K562 (cell line): ENCODE results near the gene SLMAP. TPM values are rescaled to one million over a fixed set of nuclear protein-coding genes. Genes with fewer than 3 reads are reported as not detected.

ENCODE experiments used
- ADNP ChIP-seq: fragments of 200-800 bp; sonication (Bioruptor generic); IDR thresholded peaks from 2 replicates; pipeline ENCODE4 v1.6.1; 2016; ENCODE audit warnings: missing genetic modification characterization, missing compliant biosample characterization
- CAMTA2 ChIP-seq: fragments of 250-450 bp; sonication (Bioruptor Pico); conservative IDR thresholded peaks from 2 replicates; pipeline ENCODE4 v1.5.1; 2022
- CBFA2T3 ChIP-seq: fragments of 450-650 bp; IDR thresholded peaks from 2 replicates; pipeline ENCODE4 v1.6.1; 2017
- CBX5 ChIP-seq: IDR thresholded peaks from 2 replicates; pipeline ENCODE4 v1.6.1; 2014; ENCODE audit warnings: low read depth, borderline replicate concordance
- ETV5 ChIP-seq: sonication (generic); formaldehyde crosslinking; IDR thresholded peaks from 2 replicates; pipeline ENCODE4 v1.4.0; 2020; ENCODE audit warnings: low read depth, mild to moderate bottlenecking, missing genetic modification reagents
- HDAC1 ChIP-seq, 2 experiments: fragments of 450-650 bp; IDR thresholded peaks; 2 replicates each; pipeline ENCODE4 v1.6.1; 2016 to 2017; ENCODE audit warnings: inconsistent platforms in 1 of 2, mild to moderate bottlenecking in 1 of 2, moderate library complexity in 1 of 2
- IFI16 ChIP-seq: fragments of 250-450 bp; sonication (Bioruptor Pico); IDR thresholded peaks from 2 replicates; pipeline ENCODE4 v2.1.2; 2022; ENCODE audit warnings: mild to moderate bottlenecking, inconsistent platforms
- KDM2B ChIP-seq: fragments of 250-450 bp; sonication (Bioruptor Pico); IDR thresholded peaks from 2 replicates; pipeline ENCODE4 v1.8.0; 2021; ENCODE audit warnings: mild to moderate bottlenecking, moderate library complexity
- NFIC ChIP-seq: fragments of 450-650 bp; IDR thresholded peaks from 2 replicates; pipeline ENCODE4 v1.6.1; 2017; ENCODE audit warnings: mild to moderate bottlenecking, inconsistent platforms
- POLR2A ChIP-seq: fragments of 450-650 bp; conservative IDR thresholded peaks from 2 replicates; pipeline ENCODE4 v1.6.1; 2016
- POLR2G ChIP-seq: fragments of 200-400 bp; formaldehyde crosslinking; IDR thresholded peaks from 2 replicates; pipeline ENCODE4 v1.6.1; 2017; ENCODE audit warnings: low read depth, mild to moderate bottlenecking, antibody characterized with exemption, low read length, moderate library complexity
- PTBP1 ChIP-seq: fragments of 200-400 bp; formaldehyde crosslinking; IDR thresholded peaks from 2 replicates; pipeline ENCODE4 v1.6.1; 2017; ENCODE audit warnings: low read depth, low read length
- SMAD1 ChIP-seq: fragments of 150-350 bp; IDR thresholded peaks from 2 replicates; pipeline ENCODE4 v1.6.1; 2014; ENCODE audit warnings: low read length, low read depth; ENCODE audit not compliant: partially characterized antibody
- SMARCC2 ChIP-seq: fragments of 450-650 bp; IDR thresholded peaks from 2 replicates; pipeline ENCODE4 v1.6.1; 2017; ENCODE audit warnings: antibody characterized with exemption, moderate library complexity, mild to moderate bottlenecking, low read depth
- SRF ChIP-seq, 2 experiments: fragments of 250-450, 450-650 bp in 1 of 2; sonication (Bioruptor Pico) in 1 of 2; sonication (generic) in 1 of 2; formaldehyde crosslinking; IDR thresholded peaks; 2 replicates each; pipeline versions ENCODE4 v1.5.0 to v1.5.1; 2020 to 2022; ENCODE audit warnings: mild to moderate bottlenecking in 1 of 2, missing genetic modification reagents in 1 of 2
- TCF7L2 ChIP-seq: fragments of 150-350 bp; IDR thresholded peaks from 2 replicates; pipeline ENCODE4 v1.6.1; 2016; ENCODE audit warnings: low read depth, mild to moderate bottlenecking, low read length, moderate library complexity
- TOE1 ChIP-seq, 2 experiments: fragments of 450-650 bp in 1 of 2; sonication (generic) in 1 of 2; formaldehyde crosslinking in 1 of 2; IDR thresholded peaks; 2 replicates each; pipeline versions ENCODE4 v1.7.1 to v1.8.0; 2016 to 2022; ENCODE audit warnings: borderline replicate concordance in 2 of 2, mild to moderate bottlenecking in 2 of 2, antibody characterized with exemption in 1 of 2, inconsistent platforms in 1 of 2, low read depth in 1 of 2, missing genetic modification reagents in 1 of 2, moderate library complexity in 1 of 2
- TRIM28 ChIP-seq: fragments of 450-650 bp; IDR thresholded peaks from 2 replicates; pipeline ENCODE4 v1.6.1; 2017
- ZNF695 ChIP-seq: fragments of 450-650 bp; formaldehyde crosslinking; IDR thresholded peaks from 2 replicates; pipeline ENCODE4 v1.4.0; 2020; ENCODE audit warnings: mild to moderate bottlenecking, moderate library complexity
- ZNF699 ChIP-seq: fragments of 250-450 bp; sonication (Bioruptor Pico); IDR thresholded peaks from 2 replicates; pipeline ENCODE4 v1.8.0; 2021; ENCODE audit warnings: mild to moderate bottlenecking, moderate library complexity; ENCODE audit not compliant: insufficient replicate concordance
- ZSCAN29 ChIP-seq: fragments of 450-650 bp; IDR thresholded peaks from 2 replicates; pipeline ENCODE4 v1.6.1; 2017
- polyA plus RNA-seq, 8 experiments: library from polyadenylated mRNA; depleted of rRNA in 4 of 8; stranded (reverse) in 5 of 8; unstranded in 3 of 8; fragments of >200 nt; fragmentation: Nextera tagmentation in 2 of 8; fragmentation: Illumina TruSeq in 1 of 8; extraction: Ambion mirVana in 2 of 8; extraction: Trizol in 1 of 8; gene quantifications; 2 replicates each; pipeline versions ENCODE4 v1.2.1 to v1.2.3, GENCODE V29; 2011 to 2014; ENCODE audit warnings: inconsistent platforms in 1 of 8, missing spikeins in 1 of 8
- total RNA-seq, 7 experiments: library from RNA; depleted of rRNA in 6 of 7; stranded (reverse); fragments of >200 nt in 6 of 7; fragmentation: Illumina TruSeq in 2 of 7; extraction: Trizol in 2 of 7; gene quantifications; 2 replicates each; pipeline versions ENCODE4 v1.2.1 to v1.2.3, GENCODE V29; 2011 to 2021; ENCODE audit warnings: low replicate concordance in 1 of 7
- TF ChIP-seq, protein P1 (sequence below): fragments of 250-450 bp; sonication (Bioruptor Pico); IDR thresholded peaks from 2 replicates; pipeline ENCODE4 v1.8.0; 2022; ENCODE audit warnings: moderate library complexity, mild to moderate bottlenecking, inconsistent platforms
- TF ChIP-seq, protein P2 (sequence below): fragments of 250-450 bp; sonication (Bioruptor Pico); IDR thresholded peaks from 2 replicates; pipeline ENCODE4 v1.5.0; 2021; ENCODE audit warnings: mild to moderate bottlenecking, moderate library complexity
- TF ChIP-seq, protein P3 (sequence below): fragments of 450-650 bp; IDR thresholded peaks from 2 replicates; pipeline ENCODE4 v1.6.1; 2014; ENCODE audit warnings: low read depth, mild to moderate bottlenecking, moderate library complexity, borderline replicate concordance

SLMAP gene
- total and polyA plus RNA-seq, 9 of the 15 experiments (the other 6 are each of a cell fraction or from before 2014, with no cell fraction given), result 12.1 to 50.7 (median 28.3) TPM

- TF ChIP-seq CBX5, result no peak
- no peak for TF ChIP-seq TOE1 (IDR thresholded peaks at IDR 0.05; ENCODE audit: borderline replicate concordance)
- no peak for TF ChIP-seq TOE1 (CRISPR knock-in tag; IDR thresholded peaks at IDR 0.05; ENCODE audit: borderline replicate concordance, low read depth)
- TF ChIP-seq NFIC, result no peak
- no peak for TF ChIP-seq TCF7L2
- TF ChIP-seq CBFA2T3, result peak; percentile 7; the same call in 1 of the 2 replicates
- no peak for TF ChIP-seq POLR2G
- no peak for TF ChIP-seq PTBP1
- no peak for TF ChIP-seq CAMTA2 (CRISPR knock-in tag)
- TF ChIP-seq ETV5 (CRISPR knock-in tag), result no peak
- no peak for TF ChIP-seq KDM2B
- no peak for TF ChIP-seq ZNF699 (CRISPR knock-in tag)
- no peak for TF ChIP-seq SRF (CRISPR knock-in tag; IDR thresholded peaks at IDR 0.05)
- no peak for TF ChIP-seq ADNP (tag)
- TF ChIP-seq ZNF695 (CRISPR knock-in tag), result no peak
- no peak for TF ChIP-seq POLR2A
- TF ChIP-seq, protein P1, sequence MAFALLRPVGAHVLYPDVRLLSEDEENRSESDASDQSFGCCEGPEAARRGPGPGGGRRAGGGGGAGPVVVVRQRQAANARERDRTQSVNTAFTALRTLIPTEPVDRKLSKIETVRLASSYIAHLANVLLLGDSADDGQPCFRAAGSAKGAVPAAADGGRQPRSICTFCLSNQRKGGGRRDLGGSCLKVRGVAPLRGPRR (CRISPR knock-in tag), result no peak
- TF ChIP-seq IFI16 (CRISPR knock-in tag), result no peak
- TF ChIP-seq HDAC1 (IDR thresholded peaks at IDR 0.05), result 0 out of 4 replicates have a peak, but pooled peaks of 1 of the 2 experiments have one; percentile 32
- TF ChIP-seq SMAD1, result no peak
- TF ChIP-seq ZSCAN29, result no peak
- TF ChIP-seq TRIM28, result no peak
- TF ChIP-seq, protein P2, sequence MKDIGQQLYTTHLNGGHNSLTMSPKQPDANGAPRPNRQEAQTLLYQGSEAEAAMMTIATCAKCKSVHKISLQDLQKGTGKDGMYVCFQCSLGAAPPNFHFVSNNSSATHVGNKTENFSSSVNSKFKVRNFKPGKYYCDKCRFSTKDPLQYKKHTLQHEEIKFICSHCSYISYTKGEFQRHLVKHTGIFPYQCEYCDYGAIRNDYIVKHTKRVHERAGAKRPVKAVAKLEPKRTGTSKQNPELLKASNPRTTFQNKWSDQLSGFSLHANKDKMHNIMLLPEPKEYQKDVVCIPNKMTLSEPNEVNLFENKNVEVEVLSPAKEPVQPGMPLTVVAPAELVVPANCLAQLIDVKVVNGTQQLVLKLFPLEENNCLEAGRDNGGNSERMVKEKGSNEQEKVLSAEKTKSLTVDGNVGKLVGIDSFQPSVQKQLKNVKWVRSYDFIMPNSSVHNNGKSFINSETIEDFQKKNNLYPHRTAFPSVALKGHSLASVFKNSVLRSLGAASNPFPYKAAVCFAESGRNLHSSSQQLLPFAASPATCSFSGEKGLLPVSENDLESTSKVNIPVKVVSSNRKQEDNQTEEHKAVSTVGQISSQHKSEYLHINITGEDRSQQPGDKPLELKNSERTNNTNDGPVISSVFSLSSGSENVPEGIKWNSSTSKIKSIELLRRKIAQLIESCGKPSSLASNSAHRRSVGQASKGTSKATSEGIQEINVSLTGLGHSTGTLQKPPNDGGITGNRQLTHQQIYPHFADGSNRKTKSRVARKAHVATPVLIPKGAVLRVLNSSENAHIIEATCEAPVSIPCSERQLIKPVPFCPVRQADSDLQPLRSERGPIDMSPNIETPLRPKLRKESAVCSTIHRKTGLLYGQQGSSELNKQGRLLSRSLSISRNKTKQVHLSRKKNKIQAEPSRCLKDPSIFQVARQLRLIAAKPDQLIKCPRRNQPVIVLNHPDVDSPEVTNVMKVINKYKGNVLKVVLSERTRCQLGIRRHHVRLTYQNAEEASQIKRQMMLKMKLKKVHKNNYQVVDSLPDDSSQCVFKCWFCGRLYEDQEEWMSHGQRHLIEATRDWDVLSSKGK (CRISPR knock-in tag), result no peak
- TF ChIP-seq, protein P3, sequence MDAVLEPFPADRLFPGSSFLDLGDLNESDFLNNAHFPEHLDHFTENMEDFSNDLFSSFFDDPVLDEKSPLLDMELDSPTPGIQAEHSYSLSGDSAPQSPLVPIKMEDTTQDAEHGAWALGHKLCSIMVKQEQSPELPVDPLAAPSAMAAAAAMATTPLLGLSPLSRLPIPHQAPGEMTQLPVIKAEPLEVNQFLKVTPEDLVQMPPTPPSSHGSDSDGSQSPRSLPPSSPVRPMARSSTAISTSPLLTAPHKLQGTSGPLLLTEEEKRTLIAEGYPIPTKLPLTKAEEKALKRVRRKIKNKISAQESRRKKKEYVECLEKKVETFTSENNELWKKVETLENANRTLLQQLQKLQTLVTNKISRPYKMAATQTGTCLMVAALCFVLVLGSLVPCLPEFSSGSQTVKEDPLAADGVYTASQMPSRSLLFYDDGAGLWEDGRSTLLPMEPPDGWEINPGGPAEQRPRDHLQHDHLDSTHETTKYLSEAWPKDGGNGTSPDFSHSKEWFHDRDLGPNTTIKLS, result no peak
- peak; percentile 86 for TF ChIP-seq SMARCC2
Observed at GRCh38 chr3:57791245-57791644, 35.1 kb downstream of the SLMAP start (continued).
